NCI-H345 treated with DMSO at 0.1 percent for 48 hours (cell line): ENCODE data around the gene LRRC8D.

Source experiments
- DNase-seq: peaks from one replicate; lab custom pipeline; 2025; ENCODE audit not compliant: unreplicated experiment; lab: John Stamatoyannopoulos, UW

LRRC8D gene

GRCh38 chr1:89807503-89807902 is 13.3 kb upstream of the LRRC8D start:
- no peak for DNase-seq

- no peak for DNase-seq
Observed at GRCh38 chr1:89807983-89808382, 12.8 kb upstream of the LRRC8D start.

- peak; percentile 4 for DNase-seq
Observed at GRCh38 chr1:89808441-89809117, 12.3 kb upstream of the LRRC8D start.

GRCh38 chr1:89809556-89809955 is 11.3 kb upstream of the LRRC8D start:
- DNase-seq, result no peak

GRCh38 chr1:89810302-89810701 is 10.5 kb upstream of the LRRC8D start:
- DNase-seq, result no peak

GRCh38 chr1:89810880-89811279 is 10.0 kb upstream of the LRRC8D start:
- DNase-seq, result peak; percentile 15

GRCh38 chr1:89812992-89813391 is 7.8 kb upstream of the LRRC8D start:
- no peak for DNase-seq

GRCh38 chr1:89815040-89815439 is 5.8 kb upstream of the LRRC8D start:
- no peak for DNase-seq

- no peak for DNase-seq
Observed at GRCh38 chr1:89815611-89816010, 5.2 kb upstream of the LRRC8D start.

- DNase-seq, result no peak
Observed at GRCh38 chr1:89816366-89816765, 4.5 kb upstream of the LRRC8D start.

GRCh38 chr1:89821322-89822108 is 683 bp downstream of the LRRC8D start:
- peak; percentile 58 for DNase-seq

GRCh38 chr1:89822109-89822962 is 1.5 kb downstream of the LRRC8D start:
- DNase-seq, result no peak

GRCh38 chr1:89822999-89823628 is 2.3 kb downstream of the LRRC8D start:
- no peak for DNase-seq

- no peak for DNase-seq
Observed at GRCh38 chr1:89823679-89824292, 3.0 kb downstream of the LRRC8D start.

- DNase-seq, result no peak
Observed at GRCh38 chr1:89826594-89826993, 5.8 kb downstream of the LRRC8D start.

- no peak for DNase-seq
Observed at GRCh38 chr1:89827330-89827729, 6.5 kb downstream of the LRRC8D start.

- DNase-seq, result no peak
Observed at GRCh38 chr1:89827902-89828301, 7.1 kb downstream of the LRRC8D start.

GRCh38 chr1:89829186-89829585 is 8.4 kb downstream of the LRRC8D start:
- DNase-seq, result no peak

- no peak for DNase-seq
Observed at GRCh38 chr1:89831462-89832120, 10.8 kb downstream of the LRRC8D start.

GRCh38 chr1:89832496-89833127 is 11.8 kb downstream of the LRRC8D start:
- DNase-seq, result no peak
